OCI-LY7 (cell line): Measurements from ENCODE around the gene SRRM1. TPM values are rescaled to one million over a fixed set of nuclear protein-coding genes. Genes with fewer than 3 reads are reported as not detected.

Source experiments
- Bru-seq: library from RNA; stranded (reverse); fragments of 400-500 nt; gene quantifications from one replicate; lab custom pipeline; 2021; lab: Mats Ljungman, UMichigan
- BruChase-seq, 2 experiments: library from RNA; stranded (reverse); fragments of 400-500 nt; gene quantifications; one replicate each; lab custom pipeline; 2021; lab: Mats Ljungman, UMichigan
- BruUV-seq: library from RNA; stranded (reverse); fragments of 400-500 nt; replicated peaks from 2 replicates; lab custom pipeline; 2021; lab: Mats Ljungman, UMichigan
- CTCF ChIA-PET: fragments of 300-600 bp; sonication (Branson Sonifier 250); formaldehyde crosslinking; loops from one replicate; lab custom pipeline; 2022; ENCODE audit warnings: antibody characterized with exemption; ENCODE audit not compliant: unreplicated experiment; lab: Charles Lee
- POLR2A ChIA-PET: fragments of 300-600 bp; sonication (Branson Sonifier 250); formaldehyde crosslinking; loops from one replicate; lab custom pipeline; 2022; ENCODE audit warnings: antibody characterized with exemption; lab: Charles Lee
- DNase-seq: peaks from one replicate; pipeline ENCODE4 v3.0.0-alpha.2; 2015; ENCODE audit warnings: low spot score
- H2AFZ ChIP-seq: fragments of 200-600 bp; sonication (generic), shearing (Covaris generic); 2 replicates; pipeline ENCODE4 v1.6.1; 2014; ENCODE audit warnings: mild to moderate bottlenecking, antibody characterized with exemption, low read length, moderate library complexity
- H3K27ac ChIP-seq: fragments of 200-600 bp; sonication (generic); 2 replicates; pipeline ENCODE4 v1.5.1; 2014; ENCODE audit warnings: mixed run types, low read depth, mild to moderate bottlenecking, moderate library complexity, low read length, inconsistent platforms; ENCODE audit not compliant: poor library complexity, severe bottlenecking
- H3K36me3 ChIP-seq: fragments of 200-600 bp; sonication (generic); 2 replicates; pipeline ENCODE4 v1.6.1; 2014; ENCODE audit warnings: mild to moderate bottlenecking, antibody characterized with exemption, low read length, moderate library complexity, mixed read lengths; ENCODE audit not compliant: insufficient read depth
- H3K4me1 ChIP-seq: fragments of 200-600 bp; sonication (generic); 2 replicates; pipeline ENCODE4 v1.5.1; 2014; ENCODE audit warnings: mild to moderate bottlenecking, low read length; ENCODE audit not compliant: insufficient read depth, poor library complexity, severe bottlenecking
- H3K4me2 ChIP-seq: fragments of 200-600 bp; sonication (generic); 2 replicates; pipeline ENCODE4 v1.6.1; 2014; ENCODE audit warnings: mild to moderate bottlenecking, low read length
- H3K4me3 ChIP-seq: fragments of 200-600 bp; sonication (generic); 2 replicates; pipeline ENCODE4 v1.5.1; 2014; ENCODE audit warnings: mild to moderate bottlenecking, low read depth, low read length; ENCODE audit not compliant: poor library complexity, severe bottlenecking
- H3K79me2 ChIP-seq: fragments of 200-600 bp; sonication (generic); 2 replicates; pipeline ENCODE4 v1.6.1; 2016; ENCODE audit warnings: low read depth, mild to moderate bottlenecking, low read length, moderate library complexity, mixed read lengths; ENCODE audit not compliant: insufficient read depth
- H3K9me2 ChIP-seq: fragments of 200-600 bp; sonication (generic); 2 replicates; pipeline ENCODE4 v1.6.1; 2016; ENCODE audit warnings: mild to moderate bottlenecking, low read length, mixed read lengths; ENCODE audit not compliant: insufficient read depth
- H3K9me3 ChIP-seq: fragments of 200-600 bp; sonication (generic); 2 replicates; pipeline ENCODE4 v1.6.1; 2014; ENCODE audit warnings: mild to moderate bottlenecking, mixed run types, low read length, mixed read lengths
- H4K20me1 ChIP-seq: fragments of 200-600 bp; sonication (generic); 2 replicates; pipeline ENCODE4 v1.6.1; 2014; ENCODE audit warnings: mild to moderate bottlenecking, antibody characterized with exemption, low read length, moderate library complexity, mixed read lengths; ENCODE audit not compliant: insufficient read depth
- CTCF ChIP-seq: fragments of 200-600 bp; sonication (generic); conservative IDR thresholded peaks from 2 replicates; pipeline ENCODE4 v1.5.1; 2014; ENCODE audit warnings: mild to moderate bottlenecking, antibody characterized with exemption, low read length, moderate library complexity, mixed read lengths
- EZH2phosphoT487 ChIP-seq: fragments of 200-600 bp; sonication (generic); IDR thresholded peaks from 2 replicates; pipeline ENCODE4 v1.6.1; 2018; ENCODE audit warnings: low read depth, borderline replicate concordance, mild to moderate bottlenecking, mixed run types, antibody characterized with exemption, low read length, moderate library complexity, mixed read lengths
- intact Hi-C: fragments of 100-400 bp; cut with micrococcal nuclease; formaldehyde crosslinking; loops from one replicate; pipeline ENCODE4 v1.10.0; 2022; ENCODE audit not compliant: unreplicated experiment
- long read RNA-seq: library from polyadenylated mRNA; stranded (forward); transcript quantifications from one replicate; pipeline ENCODE4 v2.0.0, GENCODE V29; 2022
- total RNA-seq, 2 experiments: library from RNA; depleted of rRNA in 1 of 2; stranded (reverse); fragments of >200 nt in 1 of 2; shearing (Covaris generic) in 1 of 2; gene quantifications; 2 replicates each; pipeline ENCODE4 v1.2.3, GENCODE V29; 2014 to 2022

SRRM1 gene
- total RNA-seq (2014; rRNA removed; shearing (Covaris generic)) (72.5 and 78.5 TPM in 2 replicates), total RNA-seq (2022) (251 and 258 TPM in 2 replicates), Bru-seq, nascent RNA (percentile 97 among the genes with signal in this experiment), BruChase-seq, experiment 1, labeled RNA remaining after a 6-hour chase (percentile 98 among the genes with signal in this experiment), BruChase-seq, experiment 2, labeled RNA remaining after a 2-hour chase (percentile 98 among the genes with signal in this experiment)
- long read RNA-seq, full-length matches to known transcripts = 94 of 490 reads
- long read RNA-seq, partial matches to known transcripts = 77 of 490 reads
- long read RNA-seq, other reads (novel, unspliced or antisense) = 319 of 490 reads

- Histone ChIP-seq H2AFZ (peak within 1 kb of the TSS; percentile 63), H3K4me2 (peak within 1 kb of the TSS; percentile 83), H3K36me3 (peaks cover 44% of the 10 kb centered on the region), H3K9me3 (no peaks in the 10 kb centered on the region), H3K4me3 (peak within 1 kb of the TSS; percentile 83), H3K27ac (peak within 1 kb of the TSS; percentile 82), H4K20me1 (peaks cover 29% of the 10 kb centered on the region), H3K4me1 (peaks cover 22% of the 10 kb centered on the region), H3K9me2 (no peaks in the 10 kb centered on the region), H3K79me2 (peaks cover 46% of the 10 kb centered on the region)
- POLR2A ChIA-PET = interaction anchor here (0.6 to 2.0 kb wide), 4 partner anchors 12 to 444 kb away, joined by 3 to 9 read pairs (median 4); no protein-coding TSS in a partner anchor
- CTCF ChIA-PET = interaction anchor here (0.8 kb wide), 1 partner anchor 250 kb away, joined by 3 read pairs; no protein-coding TSS in a partner anchor
- TF ChIP-seq EZH2phosphoT487 (no peak), CTCF (peak; percentile 51)
- intact Hi-C loops = loop anchor here (1.0 to 5.0 kb wide), 3 partner anchors 103 to 455 kb away; partner anchors contain the start of genes CLIC4, IFNLR1 and RCAN3
- BruUV-seq = TSS peak; percentile 97
- peak; percentile 99 for DNase-seq
Measured at GRCh38 chr1:24642481-24643362, at the start of gene SRRM1. SRRM1 (plus strand) TSS chr1:24643302; CDS start chr1:24643327, 25 bp downstream.

GRCh38 chr1:24594328-24594598 lies 48.8 kb upstream of the SRRM1 start:
- intact Hi-C loops = loop anchor here (5.0 kb wide), 1 partner anchor 43 kb away; no protein-coding TSS in a partner anchor
- Histone ChIP-seq H3K36me3 (no peaks in the 10 kb centered on the region), H3K27ac (no peak overlapping the region), H3K9me3 (no peaks in the 10 kb centered on the region), H3K4me1 (no peaks in the 10 kb centered on the region), H2AFZ (no peak overlapping the region), H3K4me3 (no peak overlapping the region), H4K20me1 (no peaks in the 10 kb centered on the region), H3K79me2 (no peaks in the 10 kb centered on the region), H3K4me2 (no peak overlapping the region), H3K9me2 (no peaks in the 10 kb centered on the region)
- TF ChIP-seq EZH2phosphoT487 (no peak), CTCF (no peak)
- BruUV-seq = no TSS peak
- POLR2A ChIA-PET = no interaction called here
- DNase-seq = no peak
- CTCF ChIA-PET = no interaction called here
